Measurements from ENCODE around the gene MGAT4C.

Gene MGAT4C

GRCh38 chr12:85963326-85963725 lies 292.9 kb downstream of the MGAT4C start:
- no peak for DNase-seq

DNA sequence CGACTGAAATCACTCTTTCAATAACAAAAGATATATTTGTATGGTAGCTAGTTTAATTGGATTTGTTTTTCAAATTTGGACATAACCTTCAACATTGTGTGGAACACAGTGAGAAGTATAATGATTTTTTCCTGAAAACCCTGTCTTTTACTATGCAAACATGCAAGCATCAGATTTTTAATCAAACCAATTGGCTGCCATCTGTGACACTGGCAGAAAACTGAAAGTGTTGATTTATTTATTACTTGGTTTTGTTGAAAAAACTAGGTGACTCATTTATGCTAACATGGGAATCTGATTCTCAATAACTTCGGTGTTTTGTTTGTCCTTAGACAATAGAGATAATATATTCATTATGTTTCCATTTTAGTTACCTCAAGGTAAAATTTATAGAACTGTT lies 300.1 kb downstream of the MGAT4C start:
- no peak for DNase-seq

DNA sequence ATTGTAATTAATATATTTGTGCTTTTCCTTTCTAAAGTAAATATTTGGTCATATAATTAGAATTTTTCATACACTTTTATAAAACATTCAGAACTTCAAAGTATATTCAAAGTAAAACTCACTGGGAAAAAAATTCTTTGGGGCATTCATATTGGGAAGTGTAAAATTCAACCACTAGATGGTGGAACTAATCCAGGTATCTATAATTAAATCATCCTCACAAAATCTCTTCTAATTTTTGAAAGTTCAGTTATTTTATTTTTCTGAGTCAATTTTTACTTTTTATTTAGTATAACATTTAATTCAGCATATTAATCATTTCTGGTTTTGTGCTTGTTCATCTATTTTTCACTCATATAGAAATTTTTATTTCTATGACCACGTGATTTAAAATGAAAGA lies 301.1 kb downstream of the MGAT4C start:
- no peak for DNase-seq

DNA sequence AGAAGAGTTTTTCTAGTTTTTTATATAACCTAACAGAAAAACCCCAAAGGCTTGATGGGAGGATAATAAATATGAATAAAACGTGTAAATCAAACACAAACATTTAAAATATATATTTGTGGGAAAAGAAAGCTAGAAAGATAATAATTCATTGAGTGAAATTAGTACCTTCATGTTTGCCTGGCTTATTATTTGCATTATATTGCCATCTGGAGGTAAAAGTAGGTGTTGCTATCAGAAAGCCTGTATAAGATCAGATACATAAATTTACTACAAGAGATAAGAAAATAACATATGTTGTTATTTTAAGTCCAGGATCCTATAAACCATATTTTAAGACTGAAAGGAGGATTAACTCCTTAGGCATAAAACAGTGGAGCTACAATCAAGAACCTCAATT lies 304.4 kb downstream of the MGAT4C start:
- DNase-seq: no peak

DNA sequence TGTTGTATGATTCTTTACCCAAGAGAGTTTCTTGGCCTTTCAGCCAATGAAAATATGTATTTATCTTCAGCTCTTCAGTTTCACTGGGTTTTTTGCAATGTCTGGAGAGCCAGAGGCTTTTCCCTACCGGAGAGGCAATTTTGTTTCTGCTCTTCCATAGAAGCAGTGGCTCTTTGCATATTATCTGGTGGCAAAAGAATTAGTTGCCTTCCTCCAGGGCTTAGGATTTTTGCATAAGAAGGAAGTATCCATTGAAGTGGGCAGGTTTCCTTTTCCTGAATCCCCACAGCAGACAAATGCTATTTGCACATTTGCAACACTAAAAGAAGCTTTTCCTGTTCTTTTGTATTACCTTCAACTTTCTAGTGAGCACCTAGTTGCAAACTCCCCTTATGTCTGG lies 306.9 kb downstream of the MGAT4C start:
- DNase-seq: no peak

- no peak for DNase-seq
Observed at GRCh38 chr12:85948340-85948739, 307.9 kb downstream of the MGAT4C start.

- DNase-seq: no peak
Observed at GRCh38 chr12:85947286-85947685, 308.9 kb downstream of the MGAT4C start.

- DNase-seq: no peak
Observed at GRCh38 chr12:85946375-85946774, 309.8 kb downstream of the MGAT4C start.

- no peak for DNase-seq
Observed at GRCh38 chr12:85927166-85927565, 329.0 kb downstream of the MGAT4C start.

DNA sequence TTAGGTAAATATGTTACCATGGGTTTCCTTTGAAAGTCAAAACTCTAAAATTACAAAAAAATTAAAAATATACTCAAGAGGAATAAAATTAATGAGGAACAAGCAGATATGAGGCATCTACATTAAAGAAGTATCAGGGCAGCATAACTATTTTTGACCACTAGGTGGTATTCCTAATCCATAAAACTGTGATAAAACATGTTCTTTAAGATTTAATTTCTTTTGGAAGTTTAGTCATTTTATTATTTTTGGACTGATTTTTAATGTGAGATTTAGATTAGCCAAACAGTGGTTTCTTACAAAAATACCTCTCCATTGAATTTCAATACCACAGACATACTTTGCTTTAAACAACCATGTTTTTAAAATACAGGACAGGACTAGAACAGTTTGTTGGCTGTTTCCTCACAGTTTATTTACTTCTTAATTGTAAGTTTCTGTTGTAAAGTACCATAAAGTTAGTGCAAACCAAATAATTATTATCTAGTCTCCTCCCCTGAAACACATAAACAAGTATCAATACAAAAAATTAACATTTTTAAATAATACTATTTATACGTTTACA lies 332.3 kb downstream of the MGAT4C start:
- no peak for DNase-seq

- DNase-seq: no peak
Observed at GRCh38 chr12:85920324-85920947, 335.8 kb downstream of the MGAT4C start.

Data from T-helper 9 cell (primary cell).